ENCODE results near the gene CEP72. TPM values are rescaled to one million over a fixed set of nuclear protein-coding genes. Genes with fewer than 3 reads are reported as not detected.

The CEP72 gene
- total RNA-seq, 1 donor from 2014 or later, result 17.2 TPM

DNA sequence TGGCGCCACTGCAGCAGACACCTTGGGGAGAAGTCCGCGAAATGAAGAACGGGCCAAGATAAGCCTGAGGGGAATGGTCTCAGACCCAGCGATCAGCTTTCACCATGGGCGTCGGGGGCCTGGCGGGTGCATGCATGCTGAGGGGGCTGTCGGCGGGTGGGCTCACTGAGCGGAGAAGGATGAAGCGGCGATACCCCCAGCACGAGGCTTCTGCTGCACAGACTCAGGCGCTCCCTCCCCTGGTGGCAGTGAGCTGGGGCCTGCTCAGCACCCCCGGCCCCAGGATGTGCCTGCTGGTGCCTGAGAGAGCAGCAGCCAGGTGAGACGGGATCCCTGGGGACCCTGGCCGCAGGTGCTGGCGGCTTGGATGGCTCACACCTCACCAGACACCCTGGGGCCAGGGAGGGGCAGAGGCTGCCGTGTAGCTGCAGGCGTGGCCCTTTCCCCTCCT lies 31.2 kb downstream of the CEP72 start:
- H3F3A ChIP-seq (ENCODE audit: low read depth), result peaks cover 11% of the 10 kb centered on the region
- no peak for DNase-seq (ENCODE audit: low spot score)
- H4K20me1 ChIP-seq (ENCODE audit: low read depth), result no peaks in the 10 kb centered on the region
- H3K4me3 ChIP-seq, result no peak overlapping the region
- no peak overlapping the region for H3K27ac ChIP-seq
- Mint-ChIP-seq H3K36me3 (peaks cover 25% of the 10 kb centered on the region), H3K4me3 (no peak overlapping the region), H3K4me1 (no peaks in the 10 kb centered on the region), H3K27me3 (ENCODE audit: insufficient read depth, low read depth) (no peaks in the 10 kb centered on the region), H3K9me3 (peaks cover 2% of the 10 kb centered on the region), H3K27ac (no peak overlapping the region)
- H3K27me3 ChIP-seq, result no peaks in the 10 kb centered on the region
- H3K4me1 ChIP-seq, result no peaks in the 10 kb centered on the region
- peaks cover 6% of the 10 kb centered on the region for H3K36me3 ChIP-seq
- H3K9me3 ChIP-seq (ENCODE audit: low read depth), result no peaks in the 10 kb centered on the region
- TF ChIP-seq, protein P1, sequence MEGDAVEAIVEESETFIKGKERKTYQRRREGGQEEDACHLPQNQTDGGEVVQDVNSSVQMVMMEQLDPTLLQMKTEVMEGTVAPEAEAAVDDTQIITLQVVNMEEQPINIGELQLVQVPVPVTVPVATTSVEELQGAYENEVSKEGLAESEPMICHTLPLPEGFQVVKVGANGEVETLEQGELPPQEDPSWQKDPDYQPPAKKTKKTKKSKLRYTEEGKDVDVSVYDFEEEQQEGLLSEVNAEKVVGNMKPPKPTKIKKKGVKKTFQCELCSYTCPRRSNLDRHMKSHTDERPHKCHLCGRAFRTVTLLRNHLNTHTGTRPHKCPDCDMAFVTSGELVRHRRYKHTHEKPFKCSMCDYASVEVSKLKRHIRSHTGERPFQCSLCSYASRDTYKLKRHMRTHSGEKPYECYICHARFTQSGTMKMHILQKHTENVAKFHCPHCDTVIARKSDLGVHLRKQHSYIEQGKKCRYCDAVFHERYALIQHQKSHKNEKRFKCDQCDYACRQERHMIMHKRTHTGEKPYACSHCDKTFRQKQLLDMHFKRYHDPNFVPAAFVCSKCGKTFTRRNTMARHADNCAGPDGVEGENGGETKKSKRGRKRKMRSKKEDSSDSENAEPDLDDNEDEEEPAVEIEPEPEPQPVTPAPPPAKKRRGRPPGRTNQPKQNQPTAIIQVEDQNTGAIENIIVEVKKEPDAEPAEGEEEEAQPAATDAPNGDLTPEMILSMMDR (IDR thresholded peaks at IDR 0.05), result no peak
- TF ChIP-seq EZH2phosphoT487 (IDR thresholded peaks at IDR 0.05) (no peak), EZH2 (IDR thresholded peaks at IDR 0.05) (no peak)
- no peaks in the 10 kb centered on the region for H3K79me2 ChIP-seq (ENCODE audit: low read depth)
- no peak overlapping the region for H3K4me2 ChIP-seq
- no peak overlapping the region for H3K9ac ChIP-seq
- H2AFZ ChIP-seq (replicated peaks), result no peak overlapping the region

DNA sequence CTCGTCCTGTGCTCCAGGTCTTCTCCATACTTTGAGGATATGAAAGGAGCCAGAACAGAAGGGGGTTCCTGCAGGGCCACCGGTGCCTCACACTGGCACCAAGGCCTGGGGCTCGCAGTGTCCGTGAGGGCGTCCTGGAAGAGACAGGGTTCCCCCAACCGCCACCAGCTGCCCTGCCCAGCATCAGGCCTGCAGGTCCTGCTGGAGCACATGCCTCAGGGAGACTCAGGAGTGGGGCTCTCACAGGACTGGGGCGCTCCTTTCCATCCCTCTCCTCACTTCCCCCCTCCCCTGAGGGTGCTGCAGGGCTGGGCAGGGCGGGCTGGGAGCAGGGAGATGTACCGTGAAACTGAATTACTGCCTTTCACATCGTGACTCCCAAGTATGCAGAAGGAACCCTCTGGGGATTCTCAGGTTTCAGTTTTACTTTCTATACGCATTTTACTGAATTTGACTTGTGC lies 31.7 kb downstream of the CEP72 start:
- TF ChIP-seq, protein P1 (IDR thresholded peaks at IDR 0.05), result no peak
- TF ChIP-seq EZH2 (IDR thresholded peaks at IDR 0.05) (no peak), EZH2phosphoT487 (IDR thresholded peaks at IDR 0.05) (no peak)

DNA sequence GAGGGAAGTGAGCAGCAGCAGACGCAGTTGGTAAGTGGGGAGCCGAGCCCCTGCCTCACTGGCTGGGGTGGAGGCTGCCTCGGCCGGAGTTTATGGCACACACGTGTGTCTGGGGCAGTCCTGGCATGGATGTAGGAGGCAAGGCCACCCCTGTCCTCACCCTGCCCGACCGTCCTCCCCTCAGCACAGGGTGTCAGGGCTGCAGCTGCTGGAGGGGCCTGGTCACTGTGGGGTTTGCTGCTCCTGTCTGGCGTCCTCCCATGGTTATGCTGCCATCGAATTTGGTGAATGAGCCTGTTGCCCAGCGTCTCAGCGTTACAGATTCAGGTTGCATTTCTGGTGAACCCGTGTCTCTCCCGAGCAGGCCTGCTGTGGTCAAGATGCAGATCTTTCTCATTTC lies 32.4 kb downstream of the CEP72 start:
- Mint-ChIP-seq H3K4me1 (no peaks in the 10 kb centered on the region), H3K27ac (peak overlapping the region; percentile 46), H3K9me3 (peaks cover 2% of the 10 kb centered on the region), H3K36me3 (peaks cover 25% of the 10 kb centered on the region), H3K4me3 (no peak overlapping the region), H3K27me3 (ENCODE audit: insufficient read depth, low read depth) (no peaks in the 10 kb centered on the region)
- no peak for DNase-seq (ENCODE audit: low spot score)
- Histone ChIP-seq H3K79me2 (ENCODE audit: low read depth) (no peaks in the 10 kb centered on the region), H3K4me2 (no peak overlapping the region), H3K9me3 (ENCODE audit: low read depth) (no peaks in the 10 kb centered on the region), H3K9ac (no peak overlapping the region), H3K4me1 (no peaks in the 10 kb centered on the region), H3K36me3 (peaks cover 6% of the 10 kb centered on the region), H3K27me3 (no peaks in the 10 kb centered on the region), H3K4me3 (no peak overlapping the region), H3F3A (ENCODE audit: low read depth) (peaks cover 15% of the 10 kb centered on the region), H2AFZ (replicated peaks) (no peak overlapping the region), H4K20me1 (ENCODE audit: low read depth) (no peaks in the 10 kb centered on the region), H3K27ac (no peak overlapping the region)
- TF ChIP-seq EZH2phosphoT487 (IDR thresholded peaks at IDR 0.05), result no peak
- TF ChIP-seq, protein P1 (IDR thresholded peaks at IDR 0.05), result no peak
- TF ChIP-seq EZH2 (IDR thresholded peaks at IDR 0.05), result no peak

More for the DNA sequence above, 31.7 kb downstream of the CEP72 start:
- H3K4me2 ChIP-seq, result no peak overlapping the region
- Mint-ChIP-seq H3K4me3 (no peak overlapping the region), H3K9me3 (peaks cover 2% of the 10 kb centered on the region), H3K27me3 (ENCODE audit: insufficient read depth, low read depth) (no peaks in the 10 kb centered on the region), H3K36me3 (peaks cover 25% of the 10 kb centered on the region), H3K27ac (no peak overlapping the region), H3K4me1 (no peaks in the 10 kb centered on the region)
- H3K79me2 ChIP-seq (ENCODE audit: low read depth), result no peaks in the 10 kb centered on the region
- H4K20me1 ChIP-seq (ENCODE audit: low read depth), result no peaks in the 10 kb centered on the region
- H3K9me3 ChIP-seq (ENCODE audit: low read depth), result no peaks in the 10 kb centered on the region
- H3K27ac ChIP-seq, result no peak overlapping the region
- H3K27me3 ChIP-seq, result no peaks in the 10 kb centered on the region
- H3F3A ChIP-seq (ENCODE audit: low read depth), result peaks cover 12% of the 10 kb centered on the region
- no peak overlapping the region for H3K9ac ChIP-seq
- H3K4me1 ChIP-seq, result no peaks in the 10 kb centered on the region
- no peak overlapping the region for H3K4me3 ChIP-seq
- H3K36me3 ChIP-seq, result peaks cover 6% of the 10 kb centered on the region
- DNase-seq (ENCODE audit: low spot score), result no peak
- H2AFZ ChIP-seq (replicated peaks), result no peak overlapping the region
